HEK293T (cell line): ENCODE measurements around the gene CCDC138.

Source experiments
- CTCF ChIA-PET: fragments of 350-600 bp; formaldehyde crosslinking; extraction: SDS; loops from one replicate; lab custom pipeline; 2021; ENCODE audit warnings: antibody characterized with exemption, inconsistent platforms; lab: Yijun Ruan, JAX
- POLR2A ChIA-PET: fragments of 350-600 bp; formaldehyde crosslinking; extraction: SDS; loops from one replicate; lab custom pipeline; 2020; ENCODE audit warnings: antibody characterized with exemption, inconsistent platforms; lab: Yijun Ruan, JAX
- DNase-seq: peaks from one replicate; pipeline ENCODE4 v3.0.0; 2012; ENCODE audit warnings: mixed read lengths; ENCODE audit errors: extremely low spot score
- ARNT ChIP-seq: fragments of 450-650 bp; IDR thresholded peaks from 2 replicates; pipeline ENCODE4 v1.6.1; 2017; ENCODE audit warnings: mild to moderate bottlenecking
- BHLHE40 ChIP-seq: fragments of 450-650 bp; IDR thresholded peaks from 2 replicates; pipeline ENCODE4 v1.6.1; 2016; ENCODE audit warnings: mild to moderate bottlenecking, moderate library complexity, borderline replicate concordance
- CTBP1 ChIP-seq: fragments of 450-650 bp; IDR thresholded peaks from 2 replicates; pipeline ENCODE4 v1.6.1; 2016; ENCODE audit warnings: borderline replicate concordance
- ELF4 ChIP-seq: fragments of 450-650 bp; IDR thresholded peaks from 2 replicates; pipeline ENCODE4 v1.6.1; 2017; ENCODE audit warnings: antibody characterized with exemption
- FOXA1 ChIP-seq: fragments of 450-650 bp; IDR thresholded peaks from 2 replicates; pipeline ENCODE4 v1.6.1; 2016; ENCODE audit warnings: mild to moderate bottlenecking
- FOXK2 ChIP-seq: fragments of 450-650 bp; IDR thresholded peaks from 2 replicates; pipeline ENCODE4 v1.6.1; 2016; ENCODE audit warnings: mild to moderate bottlenecking
- FOXM1 ChIP-seq: fragments of 450-650 bp; IDR thresholded peaks from 2 replicates; pipeline ENCODE4 v1.6.1; 2017; ENCODE audit warnings: mild to moderate bottlenecking, borderline replicate concordance
- HDGF ChIP-seq: fragments of 450-650 bp; IDR thresholded peaks from 2 replicates; pipeline ENCODE4 v1.6.1; 2017; ENCODE audit warnings: antibody characterized with exemption, borderline replicate concordance
- L3MBTL2 ChIP-seq: fragments of 450-650 bp; conservative IDR thresholded peaks from 2 replicates; pipeline ENCODE4 v1.6.1; 2016; ENCODE audit warnings: mild to moderate bottlenecking
- LEF1 ChIP-seq: fragments of 450-650 bp; IDR thresholded peaks from 2 replicates; pipeline ENCODE4 v1.6.1; 2017; ENCODE audit warnings: mild to moderate bottlenecking, borderline replicate concordance
- NFRKB ChIP-seq: fragments of 450-650 bp; IDR thresholded peaks from 2 replicates; pipeline ENCODE4 v1.6.1; 2016; ENCODE audit warnings: mild to moderate bottlenecking, moderate library complexity
- SP1 ChIP-seq: fragments of 450-650 bp; IDR thresholded peaks from 2 replicates; pipeline ENCODE4 v1.6.1; 2017
- SUZ12 ChIP-seq: fragments of 450-650 bp; IDR thresholded peaks from 2 replicates; pipeline ENCODE4 v1.6.1; 2016; ENCODE audit warnings: mild to moderate bottlenecking
- TARDBP ChIP-seq: fragments of 450-650 bp; IDR thresholded peaks from 2 replicates; pipeline ENCODE4 v1.6.1; 2016
- ZNF384 ChIP-seq: fragments of 450-650 bp; IDR thresholded peaks from 2 replicates; pipeline ENCODE4 v1.6.1; 2016
- TF ChIP-seq, protein P1 (sequence below): fragments of 450-650 bp; IDR thresholded peaks from 2 replicates; pipeline ENCODE4 v1.6.1; 2016

The CCDC138 gene

DNA sequence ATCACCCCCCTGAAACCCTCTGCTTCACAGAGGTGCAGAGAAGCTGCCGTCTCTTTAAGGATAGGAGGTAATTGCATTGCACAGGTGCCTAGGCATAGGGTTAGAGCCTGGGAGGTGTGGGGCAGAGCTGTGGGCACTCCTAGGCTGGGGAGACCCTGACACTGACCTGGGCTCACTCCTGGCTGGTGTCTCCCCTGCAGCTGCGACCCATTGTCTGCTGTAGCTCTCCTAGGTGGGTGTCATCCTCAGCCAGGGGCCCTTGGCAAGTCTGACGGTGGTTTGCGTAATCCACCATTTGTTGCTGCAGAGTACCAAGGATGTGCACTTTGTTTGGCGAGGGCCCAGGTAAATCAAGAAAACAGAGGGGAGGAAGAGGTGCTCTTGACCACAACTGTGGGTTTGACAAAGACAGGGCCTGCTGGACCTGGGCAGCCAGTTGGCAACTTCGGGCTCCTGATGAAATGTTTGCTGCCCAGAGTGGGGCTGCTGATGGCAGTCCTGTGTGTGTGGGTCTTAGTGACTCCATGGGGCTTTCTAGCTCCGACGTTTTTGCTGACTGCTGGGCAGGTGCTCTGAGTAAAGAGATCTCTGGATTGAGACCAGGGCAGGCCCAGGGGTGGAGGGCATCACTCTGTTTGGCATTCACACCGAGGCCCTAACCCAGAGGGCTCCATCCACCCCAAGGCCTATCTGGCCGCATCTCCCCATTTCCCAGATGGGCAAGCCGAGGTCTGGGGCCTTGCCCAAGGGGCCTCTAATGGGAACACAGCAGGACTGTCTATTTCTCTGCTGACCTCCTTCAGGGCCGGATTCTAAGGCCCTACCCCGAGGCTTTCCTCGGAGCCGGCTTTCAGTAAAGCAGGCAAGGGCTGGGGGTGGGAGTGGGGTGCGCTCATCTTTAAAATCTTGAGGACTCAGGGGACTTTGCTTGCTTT lies 134.8 kb downstream of the CCDC138 start:
- POLR2A ChIA-PET = no interaction called here
- DNase-seq = no peak
- TF ChIP-seq ARNT (no peak), SP1 (no peak), ZNF384 (no peak), FOXA1 (no peak), SUZ12 (no peak), NFRKB (no peak), HDGF (no peak), LEF1 (no peak), BHLHE40 (no peak), FOXK2 (no peak), ELF4 (no peak), FOXM1 (no peak), L3MBTL2 (no peak), TARDBP (no peak), CTBP1 (no peak)
- TF ChIP-seq, protein P1, sequence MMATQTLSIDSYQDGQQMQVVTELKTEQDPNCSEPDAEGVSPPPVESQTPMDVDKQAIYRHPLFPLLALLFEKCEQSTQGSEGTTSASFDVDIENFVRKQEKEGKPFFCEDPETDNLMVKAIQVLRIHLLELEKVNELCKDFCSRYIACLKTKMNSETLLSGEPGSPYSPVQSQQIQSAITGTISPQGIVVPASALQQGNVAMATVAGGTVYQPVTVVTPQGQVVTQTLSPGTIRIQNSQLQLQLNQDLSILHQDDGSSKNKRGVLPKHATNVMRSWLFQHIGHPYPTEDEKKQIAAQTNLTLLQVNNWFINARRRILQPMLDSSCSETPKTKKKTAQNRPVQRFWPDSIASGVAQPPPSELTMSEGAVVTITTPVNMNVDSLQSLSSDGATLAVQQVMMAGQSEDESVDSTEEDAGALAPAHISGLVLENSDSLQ = no peak
- CTCF ChIA-PET = no interaction called here

DNA sequence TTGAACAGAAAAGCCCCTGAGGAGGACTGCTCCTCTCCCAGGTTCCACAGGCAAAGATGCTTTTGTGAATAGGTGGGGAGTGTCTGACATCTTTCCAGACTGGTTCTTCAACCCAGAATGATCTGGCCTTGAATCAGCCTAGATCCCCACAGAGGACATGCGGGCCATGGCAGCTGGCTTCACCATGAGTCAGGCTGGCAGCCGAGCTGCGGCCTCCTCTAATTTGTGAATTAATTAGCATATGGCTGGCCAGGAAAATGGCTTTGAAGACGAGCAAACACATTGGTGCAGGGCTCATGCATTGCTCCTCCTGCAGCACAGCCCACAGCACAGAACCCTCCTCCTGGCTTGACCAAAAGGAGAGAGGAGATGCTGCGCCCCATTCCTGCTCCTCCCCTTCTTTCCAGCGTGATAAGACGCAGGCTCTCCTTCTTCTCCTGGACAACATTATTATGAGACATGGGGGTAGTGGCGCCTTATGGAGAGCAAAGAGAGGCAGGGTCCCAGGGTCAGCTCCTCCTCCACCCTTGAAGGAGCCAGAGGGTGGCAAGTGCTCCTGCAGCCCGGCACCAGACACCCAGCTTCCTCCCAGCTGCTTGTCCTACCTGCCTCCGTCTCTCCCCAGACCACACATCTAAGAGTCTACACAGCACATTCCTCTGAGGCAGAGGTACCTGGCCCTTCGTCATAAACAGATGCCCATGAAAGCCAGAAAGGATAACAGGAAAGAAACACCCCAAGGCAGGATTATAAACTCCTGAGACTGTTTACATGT lies 135.8 kb downstream of the CCDC138 start:
- DNase-seq = no peak
- ChIA-PET POLR2A (no interaction called here), CTCF (no interaction called here)
- TF ChIP-seq ELF4 (no peak), HDGF (no peak), SP1 (no peak), SUZ12 (no peak), NFRKB (no peak), ZNF384 (no peak), BHLHE40 (no peak), CTBP1 (no peak), ARNT (no peak), L3MBTL2 (no peak), FOXM1 (no peak), FOXA1 (no peak)

DNA sequence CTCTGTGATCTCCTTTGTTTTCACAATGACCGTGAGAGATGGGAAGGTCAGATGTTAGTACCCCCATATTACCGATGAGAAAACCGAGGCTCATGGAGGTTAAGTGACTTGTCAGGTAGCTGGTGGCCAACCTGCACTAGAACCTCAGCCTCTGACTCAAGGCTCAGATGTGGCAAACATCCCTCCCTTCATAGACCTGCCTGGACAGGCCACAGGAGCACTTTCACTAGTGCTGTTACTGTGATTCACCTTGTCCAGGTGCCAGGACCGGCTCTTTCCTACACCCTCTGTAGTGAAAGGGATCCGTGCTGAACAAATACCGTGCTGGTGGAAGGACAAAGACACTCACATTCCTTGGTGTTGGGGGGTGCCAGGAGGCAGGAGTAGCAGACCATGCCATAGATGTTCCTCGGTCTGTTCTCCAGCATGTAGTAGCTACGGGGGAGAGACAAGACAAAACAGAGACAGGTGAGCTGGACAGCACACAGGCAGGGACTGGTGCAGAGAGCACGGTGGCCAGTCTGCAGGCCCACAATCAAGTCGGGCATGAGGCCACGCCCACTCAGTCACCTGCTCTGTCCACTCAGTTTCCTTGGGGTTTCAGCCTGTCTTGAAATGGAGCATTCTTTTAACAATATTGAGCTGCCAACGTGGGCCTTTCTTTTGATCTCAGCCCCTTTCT lies 136.6 kb downstream of the CCDC138 start:
- TF ChIP-seq FOXM1 (no peak), SP1 (no peak), LEF1 (no peak), L3MBTL2 (no peak), BHLHE40 (no peak), SUZ12 (no peak), ELF4 (no peak), ARNT (no peak), CTBP1 (no peak), ZNF384 (no peak), FOXA1 (no peak), TARDBP (no peak), HDGF (no peak), FOXK2 (no peak), NFRKB (no peak)
- TF ChIP-seq, protein P1 = no peak
- POLR2A ChIA-PET = no interaction called here
- CTCF ChIA-PET = no interaction called here
- no peak for DNase-seq

DNA sequence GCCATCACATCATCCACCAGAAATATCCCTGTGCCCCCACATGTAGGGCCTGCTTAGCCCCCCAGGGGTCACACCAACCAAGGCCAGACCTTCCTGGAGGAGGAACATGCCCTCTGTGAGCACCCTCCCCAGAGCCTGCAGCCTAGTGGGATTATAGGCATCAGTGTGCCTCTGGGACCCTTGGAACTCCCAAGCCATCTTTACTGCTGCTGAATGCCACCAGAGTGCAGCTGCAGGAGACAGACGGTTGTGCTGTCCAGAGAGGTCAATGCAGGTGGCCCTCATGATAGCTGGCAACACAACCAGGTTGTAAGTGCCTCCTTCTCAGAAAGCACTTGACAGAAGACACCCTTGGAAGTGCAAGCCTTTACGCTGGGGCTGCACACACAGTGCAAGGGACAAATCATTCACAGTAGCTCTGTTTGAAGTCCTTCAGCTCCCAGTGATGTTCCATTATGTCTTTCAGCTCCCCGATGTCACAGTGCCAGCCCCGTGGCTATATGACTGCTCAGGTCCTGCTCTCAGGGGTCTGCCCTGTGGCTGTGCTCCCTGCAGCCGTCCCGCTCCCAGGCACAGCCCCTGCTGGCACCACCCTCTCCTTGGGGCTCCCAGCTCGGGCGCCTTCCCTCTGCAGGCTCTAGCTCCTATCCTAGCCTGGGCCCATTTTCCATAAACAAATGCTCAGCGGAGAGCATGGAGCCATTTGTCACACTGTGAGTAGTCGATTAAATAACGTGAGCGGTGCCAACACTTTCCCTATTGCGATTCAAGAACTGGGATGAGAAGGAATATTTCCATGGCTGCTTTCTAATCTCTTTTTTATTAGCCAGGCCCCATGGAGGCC lies 137.4 kb downstream of the CCDC138 start:
- POLR2A ChIA-PET = no interaction called here
- TF ChIP-seq FOXM1 (no peak), ELF4 (no peak), ARNT (no peak), BHLHE40 (no peak), FOXA1 (no peak), HDGF (no peak), NFRKB (no peak), SP1 (no peak), L3MBTL2 (no peak), CTBP1 (no peak), FOXK2 (no peak), SUZ12 (no peak), LEF1 (no peak), TARDBP (no peak)
- TF ChIP-seq, protein P1 = no peak
- DNase-seq = no peak
- CTCF ChIA-PET = no interaction called here
